Lower leg skin (tissue), 3 donors: ENCODE results near the gene PRRG4.

Source experiments
- POLR2A ChIP-seq, 2 donors: fragments of 450-650 bp; IDR thresholded peaks; one replicate each; pipeline ENCODE4 v1.6.1; 2016 to 2017; ENCODE audit warnings: antibody characterized with exemption in 2 of 2, mild to moderate bottlenecking in 1 of 2, moderate library complexity in 1 of 2
- TF ChIP-seq, protein P1 (sequence below), 3 donors: fragments of 450-650 bp; IDR thresholded peaks; one replicate each; pipeline ENCODE4 v1.5.1; 2016; ENCODE audit warnings: antibody characterized with exemption in 3 of 3, mild to moderate bottlenecking in 3 of 3, moderate library complexity in 2 of 3

DNA sequence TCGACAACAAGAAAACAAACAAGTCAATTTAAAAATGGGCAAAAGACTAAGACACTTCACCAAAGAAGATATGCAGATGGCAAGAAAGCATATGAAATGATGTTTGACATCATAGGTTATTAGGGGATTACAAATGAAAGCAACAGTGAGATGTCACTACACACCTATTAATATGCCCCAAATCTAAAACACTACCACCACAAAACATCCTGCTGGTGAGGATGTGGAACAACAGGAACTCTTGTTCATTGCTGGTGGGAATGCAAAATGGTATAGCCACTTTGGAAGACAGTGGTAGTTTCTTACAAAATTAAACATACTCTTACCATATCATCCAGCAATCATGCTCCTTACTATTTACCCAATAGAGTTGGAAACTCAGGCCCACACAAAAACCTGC, 29.0 kb downstream of the PRRG4 start:
- TF ChIP-seq, protein P1, sequence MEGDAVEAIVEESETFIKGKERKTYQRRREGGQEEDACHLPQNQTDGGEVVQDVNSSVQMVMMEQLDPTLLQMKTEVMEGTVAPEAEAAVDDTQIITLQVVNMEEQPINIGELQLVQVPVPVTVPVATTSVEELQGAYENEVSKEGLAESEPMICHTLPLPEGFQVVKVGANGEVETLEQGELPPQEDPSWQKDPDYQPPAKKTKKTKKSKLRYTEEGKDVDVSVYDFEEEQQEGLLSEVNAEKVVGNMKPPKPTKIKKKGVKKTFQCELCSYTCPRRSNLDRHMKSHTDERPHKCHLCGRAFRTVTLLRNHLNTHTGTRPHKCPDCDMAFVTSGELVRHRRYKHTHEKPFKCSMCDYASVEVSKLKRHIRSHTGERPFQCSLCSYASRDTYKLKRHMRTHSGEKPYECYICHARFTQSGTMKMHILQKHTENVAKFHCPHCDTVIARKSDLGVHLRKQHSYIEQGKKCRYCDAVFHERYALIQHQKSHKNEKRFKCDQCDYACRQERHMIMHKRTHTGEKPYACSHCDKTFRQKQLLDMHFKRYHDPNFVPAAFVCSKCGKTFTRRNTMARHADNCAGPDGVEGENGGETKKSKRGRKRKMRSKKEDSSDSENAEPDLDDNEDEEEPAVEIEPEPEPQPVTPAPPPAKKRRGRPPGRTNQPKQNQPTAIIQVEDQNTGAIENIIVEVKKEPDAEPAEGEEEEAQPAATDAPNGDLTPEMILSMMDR (IDR thresholded peaks at IDR 0.05) = no peak
- no peak for TF ChIP-seq POLR2A (IDR thresholded peaks at IDR 0.05)
